ENCODE data around the gene RPS6KA3. TPM values are rescaled to one million over a fixed set of nuclear protein-coding genes. Genes with fewer than 3 reads are reported as not detected.

RPS6KA3 gene
- total RNA-seq, 1 donor from 2014 or later = 26.6 TPM

DNA sequence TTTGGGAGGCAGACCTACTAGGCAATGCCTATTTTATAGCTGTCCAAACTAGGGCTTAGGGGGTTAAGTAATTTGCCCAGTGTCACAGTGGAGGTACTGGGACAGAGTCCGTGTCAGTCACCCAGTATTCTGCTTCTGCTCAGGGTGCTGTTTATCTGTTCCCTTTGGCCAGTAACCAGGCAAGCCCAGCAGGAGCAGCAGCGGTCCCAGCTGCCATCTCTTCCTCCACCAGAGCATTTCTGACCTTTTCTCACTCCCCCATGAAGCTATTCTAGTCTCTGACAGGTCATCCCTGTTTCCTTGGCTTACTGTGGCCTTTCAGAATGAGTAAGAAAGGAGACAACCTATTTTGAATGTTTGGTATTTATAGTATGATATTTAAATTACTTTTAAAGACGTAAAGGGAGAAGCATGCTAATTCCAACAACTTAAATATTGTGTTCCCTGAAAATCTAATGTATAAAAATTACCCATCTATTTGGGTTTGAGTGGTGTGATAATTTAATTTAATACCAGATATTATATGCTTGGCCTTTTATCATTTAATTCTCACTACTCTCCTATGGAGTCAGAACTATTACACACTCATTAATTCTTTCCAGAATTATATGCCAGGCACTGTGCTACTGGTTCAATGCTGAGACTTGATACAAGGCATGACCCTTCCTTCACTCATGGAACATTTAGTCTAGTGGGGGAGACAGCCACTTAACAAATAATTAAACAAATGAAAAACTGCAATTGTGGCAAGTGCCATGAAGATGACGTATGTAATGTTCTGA is 60.6 kb downstream of the RPS6KA3 start:
- H3K27me3 ChIP-seq (ENCODE audit: control insufficient read depth, insufficient read depth, low read length) = no peaks in the 10 kb centered on the region
- DNase-seq (ENCODE audit: low read depth) = no peak
- H3K36me3 ChIP-seq (ENCODE audit: control insufficient read depth, insufficient read depth, low read length) = no peaks in the 10 kb centered on the region
- no peak overlapping the region for H3K4me3 ChIP-seq (ENCODE audit: low read depth, low read length)
- TF ChIP-seq, protein P1, sequence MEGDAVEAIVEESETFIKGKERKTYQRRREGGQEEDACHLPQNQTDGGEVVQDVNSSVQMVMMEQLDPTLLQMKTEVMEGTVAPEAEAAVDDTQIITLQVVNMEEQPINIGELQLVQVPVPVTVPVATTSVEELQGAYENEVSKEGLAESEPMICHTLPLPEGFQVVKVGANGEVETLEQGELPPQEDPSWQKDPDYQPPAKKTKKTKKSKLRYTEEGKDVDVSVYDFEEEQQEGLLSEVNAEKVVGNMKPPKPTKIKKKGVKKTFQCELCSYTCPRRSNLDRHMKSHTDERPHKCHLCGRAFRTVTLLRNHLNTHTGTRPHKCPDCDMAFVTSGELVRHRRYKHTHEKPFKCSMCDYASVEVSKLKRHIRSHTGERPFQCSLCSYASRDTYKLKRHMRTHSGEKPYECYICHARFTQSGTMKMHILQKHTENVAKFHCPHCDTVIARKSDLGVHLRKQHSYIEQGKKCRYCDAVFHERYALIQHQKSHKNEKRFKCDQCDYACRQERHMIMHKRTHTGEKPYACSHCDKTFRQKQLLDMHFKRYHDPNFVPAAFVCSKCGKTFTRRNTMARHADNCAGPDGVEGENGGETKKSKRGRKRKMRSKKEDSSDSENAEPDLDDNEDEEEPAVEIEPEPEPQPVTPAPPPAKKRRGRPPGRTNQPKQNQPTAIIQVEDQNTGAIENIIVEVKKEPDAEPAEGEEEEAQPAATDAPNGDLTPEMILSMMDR (IDR thresholded peaks at IDR 0.05; ENCODE audit: insufficient read depth, low read length, poor library complexity, severe bottlenecking) = no peak

DNA sequence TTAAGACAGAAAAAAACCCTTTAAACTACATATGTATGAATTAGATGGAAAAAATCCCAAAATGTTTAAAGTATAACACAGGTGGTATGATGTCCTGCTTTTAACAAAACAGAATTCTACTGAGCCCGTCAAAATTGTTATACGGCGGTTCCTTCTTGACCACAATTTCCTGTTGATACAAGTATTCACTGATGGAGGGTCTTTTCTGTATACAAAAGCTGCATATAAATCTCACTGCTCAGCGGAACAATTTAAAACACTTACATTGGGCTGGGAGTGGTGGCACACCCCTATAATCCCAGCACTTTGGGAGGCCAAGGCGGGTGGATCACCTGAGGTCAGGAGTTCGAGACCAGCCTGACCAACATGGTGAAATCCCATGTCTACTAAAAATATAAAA is 62.4 kb downstream of the RPS6KA3 start:
- H3K4me3 ChIP-seq (ENCODE audit: low read depth, low read length) = no peak overlapping the region
- no peaks in the 10 kb centered on the region for H3K27me3 ChIP-seq (ENCODE audit: control insufficient read depth, insufficient read depth, low read length)
- no peaks in the 10 kb centered on the region for H3K36me3 ChIP-seq (ENCODE audit: control insufficient read depth, insufficient read depth, low read length)
- DNase-seq (ENCODE audit: low read depth) = no peak
- TF ChIP-seq, protein P1 (IDR thresholded peaks at IDR 0.05; ENCODE audit: insufficient read depth, low read length, poor library complexity, severe bottlenecking) = no peak

DNA sequence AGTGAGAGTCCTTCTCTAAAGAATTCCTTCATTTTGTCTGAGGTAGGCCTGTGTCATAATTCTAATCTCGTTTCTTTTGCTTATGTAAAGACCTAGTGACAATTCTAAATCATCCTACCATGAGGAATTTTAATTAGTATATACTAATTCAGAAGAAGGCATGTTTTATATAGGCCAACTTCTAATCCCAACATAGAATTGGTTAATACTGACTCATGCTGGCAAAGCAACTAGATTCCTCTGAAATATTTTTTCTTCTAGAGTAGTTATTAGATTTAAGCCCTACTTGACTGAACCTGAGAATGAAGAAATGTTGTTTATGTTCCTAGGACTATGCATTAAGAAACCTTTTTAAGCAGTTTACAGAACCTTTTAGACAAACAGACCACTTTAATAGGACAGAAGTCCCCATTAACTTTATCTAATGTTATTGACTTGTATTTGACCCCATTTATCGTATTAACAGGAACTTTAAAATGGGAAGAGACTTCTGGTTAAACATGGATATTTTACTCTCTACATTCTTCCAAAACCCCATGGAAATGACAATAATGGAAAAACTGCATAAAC is 69.0 kb downstream of the RPS6KA3 start:
- Histone ChIP-seq H3K4me3 (ENCODE audit: low read depth, low read length) (no peak overlapping the region), H3K36me3 (ENCODE audit: control insufficient read depth, insufficient read depth, low read length) (no peaks in the 10 kb centered on the region), H3K27me3 (ENCODE audit: control insufficient read depth, insufficient read depth, low read length) (no peaks in the 10 kb centered on the region)
- TF ChIP-seq, protein P1 (IDR thresholded peaks at IDR 0.05; ENCODE audit: insufficient read depth, low read length, poor library complexity, severe bottlenecking) = no peak
- DNase-seq (ENCODE audit: low read depth) = no peak

DNA sequence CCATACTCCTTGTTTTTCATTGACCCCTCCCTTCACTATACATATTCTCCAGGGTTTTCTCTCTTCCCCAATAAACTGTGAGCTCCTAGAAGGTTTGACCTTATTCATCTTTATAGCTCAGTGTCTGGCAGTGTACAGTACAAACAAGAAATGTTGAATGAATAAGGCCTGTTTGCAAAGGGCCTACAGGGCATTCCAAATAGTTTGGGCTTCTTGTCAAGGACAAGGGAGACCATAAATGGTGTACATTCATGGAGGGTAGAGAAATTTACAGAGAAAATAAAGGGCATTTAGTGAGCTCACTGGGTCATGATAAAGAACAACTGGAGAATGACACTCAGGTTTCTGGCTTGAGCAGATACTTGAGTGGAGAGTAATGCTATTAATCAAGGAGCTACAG is 77.5 kb downstream of the RPS6KA3 start:
- no peak for DNase-seq (ENCODE audit: low read depth)
- H3K4me3 ChIP-seq (ENCODE audit: low read depth, low read length) = no peak overlapping the region
- no peaks in the 10 kb centered on the region for H3K36me3 ChIP-seq (ENCODE audit: control insufficient read depth, insufficient read depth, low read length)
- no peaks in the 10 kb centered on the region for H3K27me3 ChIP-seq (ENCODE audit: control insufficient read depth, insufficient read depth, low read length)
- TF ChIP-seq, protein P1 (IDR thresholded peaks at IDR 0.05; ENCODE audit: insufficient read depth, low read length, poor library complexity, severe bottlenecking) = no peak

DNA sequence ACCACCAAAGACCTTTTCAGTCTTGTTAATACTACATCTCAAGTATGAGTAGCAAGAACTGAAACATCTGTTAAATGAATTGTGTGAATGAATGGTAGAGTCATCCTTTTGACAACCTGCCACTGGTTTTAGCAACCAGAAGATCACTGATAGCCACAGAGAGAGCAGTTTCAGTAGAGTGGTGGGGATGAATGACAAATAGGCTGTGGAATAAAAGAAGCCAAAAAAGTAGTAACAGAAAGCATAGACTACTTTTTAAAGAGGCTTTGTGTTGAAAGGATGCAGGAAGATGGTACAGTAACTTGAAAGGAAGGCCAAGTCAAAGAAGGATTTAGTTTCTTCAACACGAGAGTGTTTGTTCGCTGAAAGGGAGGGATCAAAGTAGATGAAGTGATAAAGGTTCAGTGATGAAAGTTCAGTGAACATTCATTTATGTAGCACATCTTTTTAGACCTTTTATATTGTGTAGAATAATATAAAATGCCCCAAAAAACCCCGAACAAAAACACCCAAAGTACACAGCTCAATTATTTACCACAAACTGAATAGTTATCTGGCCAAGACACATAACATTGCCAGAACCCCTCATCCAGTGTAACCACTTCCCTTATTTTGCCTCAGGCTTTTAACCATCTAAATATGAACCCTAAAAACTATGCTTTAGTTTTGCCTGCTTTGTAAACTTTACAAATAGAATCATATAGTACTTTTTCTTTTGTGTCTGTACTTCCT is 84.9 kb downstream of the RPS6KA3 start:
- no peak for DNase-seq (ENCODE audit: low read depth)
- H3K27me3 ChIP-seq (ENCODE audit: control insufficient read depth, insufficient read depth, low read length) = no peaks in the 10 kb centered on the region
- H3K36me3 ChIP-seq (ENCODE audit: control insufficient read depth, insufficient read depth, low read length) = no peaks in the 10 kb centered on the region
- no peak overlapping the region for H3K4me3 ChIP-seq (ENCODE audit: low read depth, low read length)
- TF ChIP-seq, protein P1 (IDR thresholded peaks at IDR 0.05; ENCODE audit: insufficient read depth, low read length, poor library complexity, severe bottlenecking) = no peak
